Femur (tissue), 1 donor: ENCODE results near the gene PEX14.
A peak's percentile ranks its signal among the peaks of the same experiment; 100 is the strongest.

Experiments used
- DNase-seq: peaks from one replicate; pipeline ENCODE4 v3.0.0-alpha.2; 2017

The PEX14 gene

DNA sequence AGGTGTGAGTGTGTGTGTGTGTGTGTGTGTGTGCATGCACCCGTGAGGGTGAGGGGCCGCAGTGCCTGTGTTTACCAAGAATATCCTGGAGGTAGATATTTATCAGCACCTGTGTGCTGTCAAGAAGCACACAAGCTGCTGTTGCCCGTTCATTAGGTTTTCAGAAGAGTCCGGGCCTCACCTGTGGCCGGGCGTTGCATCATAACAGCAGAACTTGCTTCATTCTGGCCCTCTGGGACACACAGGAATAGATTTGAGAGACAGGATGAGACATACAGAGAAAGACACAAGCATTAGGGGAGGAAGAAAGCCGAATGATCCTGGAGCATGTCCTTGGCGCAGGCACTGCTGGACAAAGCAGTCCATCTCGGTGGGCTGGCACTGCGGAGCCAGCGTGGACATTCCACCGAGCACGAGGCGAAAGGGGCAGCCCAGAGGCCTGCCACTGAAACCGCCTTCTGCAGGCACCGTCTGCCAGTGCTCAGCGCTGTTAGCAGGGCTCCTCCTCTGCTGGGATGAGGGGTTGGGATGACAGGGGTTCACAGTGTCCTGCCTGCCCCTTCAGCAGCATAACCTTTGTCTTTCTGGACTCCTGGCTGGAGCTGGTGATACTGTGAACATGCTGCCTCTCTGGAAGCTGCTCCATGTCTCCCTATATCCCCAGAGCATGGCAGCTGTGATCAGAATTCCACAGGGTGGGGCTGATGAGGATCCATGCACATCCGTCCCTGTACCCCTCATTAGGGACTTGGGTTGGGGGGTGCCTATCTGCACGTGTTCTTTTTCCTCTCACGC lies 81.1 kb downstream of the PEX14 start:
- DNase-seq = no peak

DNA sequence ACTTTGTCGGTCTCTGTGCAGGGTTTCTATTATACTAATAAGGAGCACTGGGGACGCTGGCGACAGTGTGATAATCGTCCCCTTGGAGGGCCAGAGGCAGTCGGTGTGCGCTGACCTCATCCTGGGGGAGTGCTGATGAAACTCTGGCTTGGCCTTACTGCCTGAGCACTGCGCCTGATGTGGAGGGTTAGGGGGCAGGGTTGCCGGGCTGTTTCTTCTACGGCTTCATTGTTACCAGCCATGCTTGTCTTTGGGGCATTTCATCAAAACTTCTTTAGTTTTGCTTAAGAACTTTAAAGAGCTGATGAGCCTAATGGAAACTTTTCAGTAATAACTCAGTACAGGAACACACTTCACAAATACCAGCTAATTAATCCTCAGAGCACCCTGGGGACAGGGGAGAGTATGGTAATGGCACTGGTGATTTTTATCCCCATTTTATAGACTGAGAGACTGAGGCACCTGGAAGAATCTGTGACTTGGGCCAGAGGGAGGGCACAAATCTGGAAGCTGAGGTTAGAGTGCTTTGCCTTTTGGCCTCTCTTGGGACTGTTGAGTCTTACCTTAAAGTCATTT lies 81.8 kb downstream of the PEX14 start:
- DNase-seq = no peak

- DNase-seq = no peak
These were observed 83.0 kb downstream of the PEX14 start for GRCh38 chr1:10557714-10558113.

DNA sequence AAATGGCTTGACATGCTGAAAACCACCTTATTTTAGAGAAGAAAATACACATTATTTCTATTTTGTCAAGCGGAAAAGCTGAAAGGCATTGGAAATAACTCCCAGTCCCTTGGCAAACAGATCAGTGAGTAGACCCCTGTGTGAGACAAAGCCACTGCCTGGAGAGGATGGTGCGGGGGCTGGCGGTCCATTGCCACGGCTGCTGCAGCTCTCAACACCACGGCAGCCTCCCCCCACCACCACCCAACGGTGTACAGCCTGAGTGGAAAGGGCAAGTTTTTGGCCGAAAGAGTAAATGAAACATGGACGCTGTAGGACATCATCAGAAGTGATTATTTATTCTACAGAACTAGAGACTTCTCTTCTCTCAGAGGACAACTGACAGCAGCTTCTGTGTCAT lies 84.6 kb downstream of the PEX14 start:
- no peak for DNase-seq

GRCh38 chr1:10561497-10561896 lies 86.7 kb downstream of the PEX14 start:
- DNase-seq = no peak

GRCh38 chr1:10561955-10562354 lies 87.2 kb downstream of the PEX14 start:
- no peak for DNase-seq

- DNase-seq = no peak
These were observed 89.3 kb downstream of the PEX14 start for GRCh38 chr1:10564063-10564462.

- DNase-seq = no peak
These were observed 94.8 kb downstream of the PEX14 start for GRCh38 chr1:10569531-10569930.

- DNase-seq = no peak
These were observed 100.9 kb downstream of the PEX14 start for GRCh38 chr1:10575616-10576015.

DNA sequence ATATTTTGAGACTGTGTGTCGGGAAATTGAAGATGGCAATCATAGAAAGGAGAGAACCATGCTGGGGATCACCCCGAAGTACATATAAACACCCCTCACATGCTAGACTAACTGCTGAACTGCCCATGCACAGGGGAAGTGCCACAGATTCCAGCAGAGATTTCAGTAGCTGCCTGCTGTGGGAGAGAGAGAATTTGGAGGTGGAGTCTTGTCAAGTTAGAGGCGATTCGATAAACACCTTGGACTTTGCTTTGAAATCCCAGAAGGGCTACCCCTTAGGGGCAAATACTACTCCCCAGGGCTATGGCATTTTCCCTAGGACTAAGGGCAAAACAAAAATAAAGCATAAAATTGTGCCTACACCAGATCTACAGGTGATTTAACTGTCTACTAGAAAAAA lies 103.3 kb downstream of the PEX14 start:
- DNase-seq = no peak

DNA sequence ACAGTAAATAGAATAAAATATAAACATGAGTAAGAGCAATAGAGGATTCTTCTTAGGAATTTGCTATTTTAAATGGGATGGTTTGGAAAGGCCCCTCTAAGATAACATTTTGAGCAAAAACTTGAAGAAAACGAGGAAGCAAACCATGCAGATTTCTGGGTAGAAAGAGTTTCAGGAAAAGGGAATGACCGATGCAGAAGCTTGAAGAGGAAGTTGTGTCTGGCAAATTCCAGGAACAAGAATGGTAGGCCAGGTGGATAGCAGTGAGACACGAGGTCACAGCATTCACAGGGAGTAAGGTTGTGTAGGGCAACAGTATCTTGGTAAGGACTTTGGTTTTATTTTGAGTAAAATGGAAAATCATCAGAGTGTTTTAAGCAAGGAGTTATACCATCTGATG lies 108.9 kb downstream of the PEX14 start:
- DNase-seq = no peak

- DNase-seq = no peak
These were observed 110.5 kb downstream of the PEX14 start for GRCh38 chr1:10585242-10585641.

- DNase-seq = no peak
These were observed 111.4 kb downstream of the PEX14 start for GRCh38 chr1:10586125-10586524.

GRCh38 chr1:10588640-10589039 lies 113.9 kb downstream of the PEX14 start:
- DNase-seq = no peak

DNA sequence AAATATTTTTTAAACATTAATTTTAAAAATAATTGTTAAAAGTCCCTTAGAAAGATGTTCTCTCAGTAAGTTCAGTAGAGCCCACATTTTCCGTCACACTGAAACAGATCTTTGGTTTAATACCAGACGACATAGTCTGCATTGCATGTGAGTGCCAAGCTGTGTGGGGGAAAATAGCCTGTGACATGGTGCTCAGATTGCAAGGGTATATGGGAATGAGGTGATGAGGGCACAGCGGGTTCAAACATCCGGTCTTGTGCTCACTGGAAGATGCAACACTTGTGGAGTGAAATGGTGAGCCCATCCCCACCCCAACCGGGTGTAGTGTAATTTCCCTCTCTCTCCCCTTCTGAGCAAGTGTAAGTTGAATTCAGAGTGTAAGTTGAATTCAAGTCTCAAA lies 114.3 kb downstream of the PEX14 start:
- no peak for DNase-seq

DNA sequence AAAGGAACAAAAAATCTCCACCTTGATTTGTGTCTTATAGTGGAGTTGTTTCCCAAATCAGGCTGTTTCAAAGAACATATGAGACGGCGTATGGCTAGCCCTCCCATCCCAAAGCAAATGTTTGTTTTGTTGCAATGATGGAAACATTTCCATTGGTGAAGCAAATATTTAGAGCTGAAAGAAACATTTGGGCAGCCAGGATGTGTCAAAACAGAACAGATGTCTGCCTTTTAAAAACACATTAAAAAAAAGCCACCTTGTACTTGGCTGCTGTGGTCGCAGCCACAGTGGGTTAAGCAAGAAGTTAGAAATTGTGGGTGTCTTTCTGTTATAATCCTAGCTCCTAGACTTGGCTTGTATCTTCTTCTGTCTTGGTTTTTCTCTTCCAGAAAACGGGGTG lies 116.3 kb downstream of the PEX14 start:
- DNase-seq = no peak

DNA sequence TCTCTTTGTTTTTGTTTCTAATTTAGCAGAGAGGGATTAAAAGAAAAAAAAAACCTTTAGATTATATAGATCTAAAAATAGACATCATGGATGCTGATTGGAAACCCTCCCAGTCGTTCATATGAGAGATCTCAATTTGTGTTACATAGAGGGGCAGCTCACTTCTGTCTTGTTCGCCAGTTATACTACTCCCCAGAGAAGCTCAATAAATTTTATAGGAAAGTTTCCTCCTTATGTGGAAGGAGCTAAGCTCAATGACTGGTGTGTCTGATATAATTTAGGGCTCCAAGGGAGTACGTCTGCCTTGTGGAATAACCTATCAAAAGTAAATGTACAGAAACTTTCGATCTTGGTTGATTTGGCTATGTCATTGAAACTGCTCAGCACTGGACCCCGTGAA lies 117.6 kb downstream of the PEX14 start:
- no peak for DNase-seq

- no peak for DNase-seq
These were observed 119.0 kb downstream of the PEX14 start for GRCh38 chr1:10593750-10594149.

GRCh38 chr1:10594595-10595223 lies 120.0 kb downstream of the PEX14 start:
- DNase-seq = no peak

- DNase-seq = no peak
These were observed 122.0 kb downstream of the PEX14 start for GRCh38 chr1:10596780-10597179.

DNA sequence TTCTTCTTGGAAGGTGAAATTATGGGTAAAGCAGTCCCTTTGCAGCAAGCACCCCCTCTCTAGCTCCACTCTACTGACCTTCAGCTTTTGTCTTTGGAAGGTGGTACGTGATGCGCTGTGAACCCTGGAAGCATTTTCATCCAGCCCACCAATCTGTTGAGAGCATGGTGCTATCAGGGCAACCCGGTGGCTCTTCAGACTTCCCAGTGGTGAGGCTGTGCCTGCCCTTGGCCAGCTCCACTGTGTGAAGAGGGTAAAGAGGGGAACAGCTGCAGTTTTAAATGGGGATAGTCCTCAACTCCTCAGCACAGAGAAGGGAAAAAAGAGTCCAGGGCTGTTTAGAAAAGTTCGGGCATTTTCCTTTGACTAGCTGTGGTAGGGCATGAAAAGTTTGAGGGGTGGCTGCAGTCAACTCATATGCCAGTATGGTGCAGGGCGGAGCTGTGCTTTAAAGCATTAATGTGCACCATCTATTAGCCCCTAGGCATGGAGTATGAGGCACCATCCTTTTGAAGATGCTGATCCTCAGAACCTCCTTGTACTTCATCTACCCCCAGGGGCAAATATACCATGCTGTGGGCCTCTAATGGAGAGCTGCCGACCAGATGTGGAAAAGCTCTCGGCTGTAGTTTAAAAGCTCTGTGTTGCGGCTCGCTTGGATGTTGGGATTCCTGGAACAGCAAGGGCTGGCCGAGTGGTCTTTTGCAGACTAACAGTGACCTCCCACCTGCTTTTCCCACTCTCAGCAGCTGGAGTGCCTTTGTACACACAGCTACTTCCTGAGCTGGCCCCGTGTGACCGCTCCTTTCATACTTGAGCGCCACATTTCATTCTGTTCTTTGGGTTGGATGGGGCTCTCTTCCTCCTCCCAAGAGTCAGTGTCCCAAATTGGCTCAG lies 123.0 kb downstream of the PEX14 start:
- DNase-seq = peak; percentile 31

DNA sequence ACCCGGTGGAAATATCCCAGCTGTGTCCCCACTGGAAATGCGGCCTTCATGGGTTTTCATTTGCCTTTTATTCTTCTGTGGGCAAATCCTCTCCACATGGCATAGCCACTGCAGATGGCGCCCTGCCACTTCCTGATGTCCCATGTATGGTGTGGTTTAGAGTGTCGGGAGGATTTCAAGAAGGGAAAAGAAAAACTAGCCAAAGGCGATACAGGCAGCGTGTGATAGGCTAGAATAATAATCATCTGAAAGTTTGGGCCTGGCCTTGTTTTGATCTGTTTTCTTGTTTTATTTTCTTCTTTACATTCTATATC lies 123.6 kb downstream of the PEX14 start:
- DNase-seq = peak; percentile 53

DNA sequence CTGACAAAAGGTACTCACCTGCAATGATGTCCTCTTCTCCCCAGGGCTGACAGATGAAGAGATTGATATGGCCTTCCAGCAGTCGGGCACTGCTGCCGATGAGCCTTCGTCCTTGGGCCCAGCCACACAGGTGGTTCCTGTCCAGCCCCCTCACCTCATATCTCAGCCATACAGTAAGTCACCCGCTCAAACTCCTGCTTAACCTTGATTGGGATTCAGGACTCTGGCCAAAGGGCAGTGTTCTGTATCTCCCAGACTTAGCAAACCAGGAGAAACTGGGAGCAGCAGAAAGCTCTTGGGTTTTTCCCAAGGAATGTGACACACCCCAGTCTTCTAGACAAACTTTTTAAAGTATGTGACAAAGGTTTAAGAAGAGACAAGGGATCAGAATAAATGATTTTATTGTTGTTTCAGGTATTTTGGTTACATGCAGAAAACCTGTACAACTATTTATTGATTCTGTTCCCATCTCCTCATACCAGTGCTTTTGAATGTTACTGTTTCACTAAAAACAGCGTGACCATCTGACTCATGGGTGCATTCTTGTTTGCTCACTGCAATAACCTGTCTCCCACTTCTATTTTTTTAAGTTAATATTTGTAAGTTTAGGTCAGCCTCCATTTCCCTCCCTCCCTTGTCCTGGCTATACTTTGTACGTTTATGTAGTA lies 124.6 kb downstream of the PEX14 start:
- DNase-seq = no peak
